ENCODE measurements around the gene SPATS2. TPM values are rescaled to one million over a fixed set of nuclear protein-coding genes. Genes with fewer than 3 reads are reported as not detected.

Gene SPATS2
- total RNA-seq, 1 experiment from 2014 or later, result 74.2 TPM

GRCh38 chr12:49335118-49335954, 31.9 kb upstream of the SPATS2 start:
- DNase-seq (ENCODE audit: low read depth, low spot score) (no peak), ATAC-seq (no peak)
- TSS peak; percentile 32 for BruUV-seq (replicated peaks)
- CTCF ChIA-PET, result interaction anchor here (1.2 kb wide), 1 partner anchor 13 kb away, joined by 3 read pairs; the partner anchor contains the start of gene TROAP
- Histone ChIP-seq H3K36me3 (ENCODE audit: control insufficient read depth in 1 of 2, insufficient read depth in 2 of 2, low read length in 2 of 2) (peaks cover 2 to 4% of the 10 kb centered on the region in 2 experiments; a peak in 2 of 4 replicates), H3K9me3 (ENCODE audit: control insufficient read depth in 1 of 2, insufficient read depth in 1 of 2, low read depth in 1 of 2, low read length in 2 of 2) (no peaks in the 10 kb centered on the region), H3K9ac (ENCODE audit: low read length) (no peak overlapping the region), H3K79me2 (ENCODE audit: insufficient read depth, low read length) (no peaks in the 10 kb centered on the region), H3K4me1 (ENCODE audit: control insufficient read depth in 1 of 2, insufficient read depth in 2 of 2, low read length in 2 of 2) (peaks cover 16 to 46% of the 10 kb centered on the region in 2 experiments), H3K27me3 (ENCODE audit: insufficient read depth, low read length) (no peaks in the 10 kb centered on the region), H4K20me1 (ENCODE audit: insufficient read depth) (no peaks in the 10 kb centered on the region), H3K27ac (ENCODE audit: low read depth, low read length) (no peak overlapping the region), H2AFZ (ENCODE audit: low read depth, low read length, poor library complexity, severe bottlenecking) (no peak overlapping the region), H3K9me2 (ENCODE audit: insufficient read depth) (no peaks in the 10 kb centered on the region), H3K4me2 (ENCODE audit: low read length) (no peak overlapping the region), H3K4me3 (replicated peaks in 1 of 2; ENCODE audit: low read depth in 1 of 2, low read length in 2 of 2) (no peak overlapping the region)
- RAD21 ChIA-PET (ENCODE audit: low non-redundant PET in 1 of 2, low total read pairs in 2 of 2, uncharacterized antibody in 2 of 2, unreplicated experiment in 2 of 2), result no interaction called here
- intact Hi-C loops (cut with micrococcal nuclease), result no loop called here
- TF ChIP-seq REST (IDR thresholded peaks at IDR 0.05; ENCODE audit: low read depth) (no peak), RAD21 (IDR thresholded peaks at IDR 0.05; ENCODE audit: low read depth) (no peak), EGR1 (IDR thresholded peaks at IDR 0.05; ENCODE audit: low read depth) (no peak), JUND (IDR thresholded peaks at IDR 0.05) (no peak)
- POLR2A ChIA-PET, result interaction anchor here (1.0 to 1.4 kb wide), 3 partner anchors 8 to 13 kb away, joined by 3 to 5 read pairs (median 3); partner anchors contain the start of gene TROAP
